Smooth muscle cell (in vitro differentiated cells): Measurements from ENCODE around the gene NUP214. TPM values are rescaled to one million over a fixed set of nuclear protein-coding genes. Genes with fewer than 3 reads are reported as not detected.

Experiments
- DNase-seq: peaks from one replicate; lab custom pipeline; 2025; ENCODE audit not compliant: unreplicated experiment; lab: John Stamatoyannopoulos, UW
- H2AFZ ChIP-seq: fragments of 200-600 bp; sonication (generic); 2 replicates; pipeline ENCODE4 v1.6.0; 2016; ENCODE audit warnings: antibody characterized with exemption, low read depth, mild to moderate bottlenecking
- H3F3A ChIP-seq: fragments of 200-600 bp; sonication (generic); 2 replicates; pipeline ENCODE4 v1.6.0; 2017; ENCODE audit warnings: antibody characterized with exemption, low read depth
- H3K27ac ChIP-seq: fragments of 200-600 bp; sonication (generic); 2 replicates; pipeline ENCODE4 v1.5.1; 2016; ENCODE audit warnings: low read depth, mild to moderate bottlenecking
- H3K27me3 ChIP-seq: fragments of 200-600 bp; sonication (generic); 2 replicates; pipeline ENCODE4 v1.6.1; 2016; ENCODE audit warnings: low read depth, mild to moderate bottlenecking
- H3K36me3 ChIP-seq: fragments of 200-600 bp; sonication (generic); 2 replicates; pipeline ENCODE4 v1.5.1; 2016; ENCODE audit warnings: low read depth
- H3K4me1 ChIP-seq: fragments of 200-600 bp; sonication (generic); 2 replicates; pipeline ENCODE4 v1.5.1; 2016; ENCODE audit warnings: low read depth
- H3K4me2 ChIP-seq: fragments of 200-600 bp; sonication (generic); 2 replicates; pipeline ENCODE4 v1.6.0; 2016; ENCODE audit warnings: mild to moderate bottlenecking
- H3K4me3 ChIP-seq: fragments of 200-600 bp; sonication (generic); 2 replicates; pipeline ENCODE4 v1.5.1; 2016; ENCODE audit warnings: mild to moderate bottlenecking
- H3K79me2 ChIP-seq: fragments of 200-600 bp; sonication (generic); 2 replicates; pipeline ENCODE4 v1.6.0; 2016; ENCODE audit warnings: low read depth, mild to moderate bottlenecking
- H3K9ac ChIP-seq: fragments of 200-600 bp; sonication (generic); 2 replicates; pipeline ENCODE4 v1.6.0; 2016; ENCODE audit warnings: low read depth
- H3K9me3 ChIP-seq: fragments of 200-600 bp; sonication (generic); replicated peaks from 2 replicates; pipeline ENCODE4 v1.5.1; 2016; ENCODE audit warnings: low read depth
- H4K20me1 ChIP-seq: fragments of 200-600 bp; sonication (generic); 2 replicates; pipeline ENCODE4 v1.6.0; 2016; ENCODE audit warnings: low read depth
- CTCF ChIP-seq: fragments of 200-600 bp; sonication (generic); IDR thresholded peaks from 2 replicates; pipeline ENCODE4 v1.5.1; 2017; ENCODE audit warnings: borderline replicate concordance, mild to moderate bottlenecking, antibody characterized with exemption; ENCODE audit not compliant: insufficient read depth, poor library complexity, severe bottlenecking
- WGBS: methylation state at CpG from one replicate; pipeline ENCODE4 v1.1.7; 2016; ENCODE audit warnings: low lambda C conversion rate; 5-methylcytosine and 5-hydroxymethylcytosine counted together
- polyA plus RNA-seq: library from polyadenylated mRNA; unstranded; fragments of >200 nt; fragmentation: Nextera tagmentation; extraction: Ambion mirVana; gene quantifications from 2 replicates; pipeline ENCODE4 v1.2.1, GENCODE V29; 2016
- total RNA-seq: library from RNA; depleted of rRNA; stranded (reverse); fragments of >200 nt; gene quantifications from 2 replicates; pipeline ENCODE4 v1.2.3, GENCODE V29; 2014

Gene NUP214
- total and polyA plus RNA-seq, 2 experiments from 2014 or later: 13.9 to 44.7 TPM

GRCh38 chr9:131276094-131276888 is 150.9 kb downstream of the NUP214 start, which contains the start of gene FAM78A:
Gene FAM78A (minus strand): TSS chr9:131276510. CDS start chr9:131276179, 331 bp downstream.
- no peaks in the 10 kb centered on the region for H3K9me3 ChIP-seq
- H3K36me3 ChIP-seq: no peaks in the 10 kb centered on the region
- no peak for DNase-seq
- TF ChIP-seq CTCF: no peak
- WGBS: 17% methylated on average over 47 of the region's 76 CpGs
- H3K4me2 ChIP-seq: peak within 1 kb of the TSS; percentile 96
- peaks cover 5% of the 10 kb centered on the region for H3K27me3 ChIP-seq
- H3K4me3 ChIP-seq: peak within 1 kb of the TSS; percentile 75
- no peak within 1 kb of the TSS for H3K9ac ChIP-seq
- H2AFZ ChIP-seq: peak within 1 kb of the TSS; percentile 37
- peaks cover 13% of the 10 kb centered on the region for H3K79me2 ChIP-seq
- H4K20me1 ChIP-seq: peaks cover 3% of the 10 kb centered on the region
- no peak within 1 kb of the TSS for H3K27ac ChIP-seq
- H3F3A ChIP-seq: no peaks in the 10 kb centered on the region
- H3K4me1 ChIP-seq: peaks cover 17% of the 10 kb centered on the region

- no peaks in the 10 kb centered on the region for H3K36me3 ChIP-seq
- H2AFZ ChIP-seq: peak overlapping the region; percentile 37
- TF ChIP-seq CTCF: no peak
- no peaks in the 10 kb centered on the region for H3K9me3 ChIP-seq
- under 1% methylated on average over 12 of the region's 60 CpGs for WGBS
- peaks cover 13% of the 10 kb centered on the region for H3K79me2 ChIP-seq
- H3K4me3 ChIP-seq: peak overlapping the region; percentile 75
- H3K27me3 ChIP-seq: peaks cover 11% of the 10 kb centered on the region
- peak overlapping the region; percentile 96 for H3K4me2 ChIP-seq
- DNase-seq: no peak
- H3F3A ChIP-seq: no peaks in the 10 kb centered on the region
- H4K20me1 ChIP-seq: peaks cover 3% of the 10 kb centered on the region
- H3K27ac ChIP-seq: no peak overlapping the region
- peaks cover 17% of the 10 kb centered on the region for H3K4me1 ChIP-seq
- H3K9ac ChIP-seq: no peak overlapping the region
Measured at GRCh38 chr9:131276891-131277286, 151.5 kb downstream of the NUP214 start.

DNA sequence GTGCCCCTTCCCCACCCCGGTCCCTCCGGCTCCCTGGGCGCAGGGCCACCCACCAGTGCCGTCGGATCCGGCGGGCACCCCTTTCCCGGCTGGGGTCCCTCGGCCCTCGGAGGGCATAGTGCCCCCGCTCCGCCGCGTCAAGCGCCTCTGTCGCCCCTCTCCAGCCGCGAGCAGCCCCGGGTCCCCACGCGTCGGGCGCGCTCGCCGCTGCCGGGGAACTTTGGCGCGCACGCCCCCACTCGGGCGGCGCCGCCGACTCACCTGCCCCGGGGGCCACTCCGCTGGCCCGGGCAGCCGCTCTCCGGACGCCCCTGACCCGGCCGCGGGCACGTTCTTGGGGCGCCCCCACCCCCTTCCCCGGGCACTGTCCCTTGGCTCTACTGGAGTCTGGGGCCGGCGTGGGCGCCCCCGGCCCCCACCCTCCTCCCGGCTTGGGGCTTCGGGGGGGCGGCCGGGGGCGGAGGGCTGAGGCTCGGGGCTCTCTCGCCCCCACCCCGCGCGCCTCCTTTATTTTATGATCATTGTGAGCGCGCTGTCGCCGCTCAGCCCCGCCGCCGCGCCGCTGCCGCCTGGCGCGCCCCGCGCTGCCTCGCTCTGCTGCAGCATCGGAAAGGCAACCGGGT is 152.0 kb downstream of the NUP214 start:
- no peaks in the 10 kb centered on the region for H3K9me3 ChIP-seq
- peak overlapping the region; percentile 96 for H3K4me2 ChIP-seq
- H3F3A ChIP-seq: no peaks in the 10 kb centered on the region
- 1% methylated on average over 32 of the region's 78 CpGs for WGBS
- DNase-seq: no peak
- no peaks in the 10 kb centered on the region for H3K36me3 ChIP-seq
- peaks cover 16% of the 10 kb centered on the region for H3K27me3 ChIP-seq
- peak overlapping the region; percentile 37 for H2AFZ ChIP-seq
- peaks cover 17% of the 10 kb centered on the region for H3K4me1 ChIP-seq
- H3K9ac ChIP-seq: no peak overlapping the region
- H4K20me1 ChIP-seq: peaks cover 3% of the 10 kb centered on the region
- TF ChIP-seq CTCF: no peak
- peaks cover 13% of the 10 kb centered on the region for H3K79me2 ChIP-seq
- peak overlapping the region; percentile 75 for H3K4me3 ChIP-seq
- no peak overlapping the region for H3K27ac ChIP-seq
